Activated CD8-positive, alpha-beta memory T cell treated with anti-CD3 and anti-CD28 coated beads, Interleukin-2, amount 50 U/mL, for 1 hour (primary cell): ENCODE results near the gene ABHD17A.
"Not testable (repeated sequence)": the region's sequence is repeated elsewhere in the genome, so short reads cannot be mapped to it uniquely, and the experiment has no call there.

Experiments used
- DNase-seq: peaks from one replicate; pipeline ENCODE4 v3.0.0-alpha.2; 2020; ENCODE audit errors: extremely low read depth

Gene ABHD17A

GRCh38 chr19:1881393-1882088 lies 3.8 kb downstream of the ABHD17A start:
- not testable (repeated sequence) for DNase-seq

DNA sequence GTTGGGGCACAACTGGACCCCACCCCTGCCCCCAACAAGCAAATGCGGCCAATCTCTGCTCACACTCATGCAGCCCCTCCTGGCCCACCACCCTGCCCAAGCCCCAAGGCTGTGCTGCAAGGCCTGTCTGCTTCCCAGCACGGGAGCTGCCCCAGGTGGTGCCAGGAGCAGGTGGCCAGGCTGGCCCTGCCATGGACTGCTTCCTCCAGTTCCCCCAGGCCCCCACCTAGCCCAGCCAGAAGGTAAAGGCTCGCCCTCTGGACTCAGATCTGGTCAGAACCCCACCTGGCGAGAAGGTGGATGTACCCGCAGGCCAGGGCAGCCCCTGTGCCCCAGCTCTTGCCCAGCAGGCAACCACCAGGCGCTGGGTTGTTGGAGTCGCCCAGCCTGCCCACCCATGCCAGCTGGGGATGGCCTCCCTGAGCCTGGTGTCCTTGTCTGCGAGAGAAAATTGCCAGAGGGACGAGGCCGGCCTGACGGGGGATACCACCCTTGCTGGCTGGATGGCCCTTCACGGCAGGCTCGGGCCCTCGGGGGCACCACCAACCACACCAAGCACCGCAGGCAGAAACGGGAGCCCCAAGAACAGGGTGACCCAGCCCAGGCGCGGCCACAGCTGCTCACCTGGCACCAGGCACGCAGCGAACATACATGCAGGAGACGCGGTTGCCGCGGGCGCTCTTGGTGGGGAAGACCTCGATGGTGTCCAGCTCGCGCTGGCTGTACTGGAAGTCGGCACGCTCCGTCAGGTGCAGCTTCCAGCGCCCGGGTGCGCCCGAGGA lies 4.5 kb downstream of the ABHD17A start:
- no peak for DNase-seq

- DNase-seq, result not testable (repeated sequence)
Measured at GRCh38 chr19:1879982-1880381, 5.3 kb downstream of the ABHD17A start.

DNA sequence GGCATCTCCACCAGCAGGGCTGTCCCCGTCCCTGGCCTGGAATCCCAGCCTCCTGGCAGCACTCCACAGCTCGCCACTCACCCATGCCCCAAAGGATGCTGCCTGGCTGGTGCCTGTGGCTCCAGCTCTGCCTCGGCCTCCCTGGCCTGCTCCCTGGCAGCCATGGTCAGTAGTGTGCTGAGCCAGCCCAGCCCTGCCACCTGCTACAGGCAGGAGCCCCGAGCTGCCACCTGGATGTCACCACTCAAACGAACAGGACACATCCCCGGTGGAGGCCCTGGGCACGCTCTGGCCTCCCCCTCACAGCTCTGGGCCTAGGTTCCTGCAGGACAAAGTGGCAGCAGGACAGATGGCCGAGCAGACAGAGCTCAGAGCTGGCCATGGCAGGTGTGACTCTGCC lies 6.7 kb downstream of the ABHD17A start:
- DNase-seq, result not testable (repeated sequence)

DNA sequence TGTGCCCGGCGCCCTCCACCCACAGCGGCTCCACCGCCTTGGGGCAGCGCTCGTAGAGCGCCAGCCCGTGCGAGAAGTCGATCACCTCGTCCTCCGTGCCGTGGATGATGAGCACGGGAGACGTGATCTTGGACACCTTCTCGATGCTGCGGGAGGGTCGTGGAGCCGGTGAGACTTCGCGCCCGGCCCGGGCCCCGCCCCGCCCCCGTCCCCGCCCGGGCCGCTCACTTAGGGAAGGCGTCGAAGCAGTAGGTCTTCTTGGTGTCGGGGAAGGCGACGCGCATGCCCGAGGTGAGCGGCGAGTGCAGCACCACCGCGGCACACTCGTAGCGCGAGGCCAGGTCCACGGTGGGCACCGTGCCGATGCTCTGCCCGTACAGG lies 8.0 kb downstream of the ABHD17A start:
- not testable (repeated sequence) for DNase-seq

DNA sequence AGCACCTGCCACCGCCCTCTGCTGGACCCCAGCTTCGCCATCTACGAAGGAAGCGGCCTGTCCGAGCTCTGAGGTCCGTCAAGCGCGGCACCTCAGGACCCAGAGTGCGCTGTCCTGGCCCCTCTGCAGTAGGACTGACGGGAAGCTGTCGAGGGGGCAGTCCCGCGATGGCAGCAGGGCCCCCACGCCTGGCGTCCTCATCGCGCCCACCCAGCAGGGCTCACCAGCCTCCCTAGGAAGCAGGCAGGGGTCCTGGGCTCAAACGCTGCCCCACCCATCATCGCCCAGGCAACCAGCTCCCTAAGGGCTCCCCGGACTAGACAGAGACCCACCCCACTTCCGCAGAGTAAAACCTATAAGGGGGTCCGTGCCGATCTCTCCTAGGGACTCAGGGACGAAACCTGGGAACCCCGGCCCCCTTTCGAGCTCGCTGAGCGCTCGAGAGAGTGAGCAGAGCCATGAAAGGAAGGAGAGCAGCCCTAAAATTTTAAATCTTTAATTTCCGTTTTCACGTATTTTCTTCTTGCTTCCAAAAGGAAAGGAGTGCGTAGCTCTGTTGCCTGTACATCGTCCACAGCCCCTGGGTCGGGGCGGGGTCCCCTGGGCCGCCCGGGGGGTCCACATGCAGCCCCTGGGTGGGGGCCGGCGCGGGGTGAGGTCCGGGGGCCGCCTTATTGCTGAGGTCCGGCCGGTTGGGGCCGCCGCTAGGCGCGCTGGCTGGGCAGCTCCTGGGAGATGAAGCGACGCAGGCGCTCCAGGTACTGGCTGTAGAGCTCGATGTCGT lies 8.6 kb downstream of the ABHD17A start:
- DNase-seq, result not testable (repeated sequence)

GRCh38 chr19:1875646-1876495 lies 9.4 kb downstream of the ABHD17A start:
- peak; percentile 55 for DNase-seq

DNA sequence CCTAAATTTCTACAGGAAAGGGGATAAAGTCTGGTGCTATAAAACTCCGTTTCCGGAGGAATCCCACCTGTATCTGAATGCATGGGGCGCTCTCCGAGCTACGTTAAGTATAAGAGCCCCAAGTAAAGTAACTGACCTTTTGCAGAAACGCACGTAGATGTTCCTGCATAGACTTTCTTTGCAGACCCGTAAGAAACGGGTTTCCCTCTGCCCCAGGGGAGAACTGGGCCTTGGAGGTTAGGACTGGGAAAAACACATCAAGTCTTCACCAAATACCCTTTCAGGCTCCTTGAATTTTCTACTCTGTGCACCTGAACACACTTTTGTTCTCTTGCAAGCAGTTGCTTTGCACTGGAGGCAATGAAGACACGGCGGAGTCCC lies 10.0 kb downstream of the ABHD17A start:
- DNase-seq, result not testable (repeated sequence)

- no peak for DNase-seq
Measured at GRCh38 chr19:1874554-1875185, 10.6 kb downstream of the ABHD17A start.

DNA sequence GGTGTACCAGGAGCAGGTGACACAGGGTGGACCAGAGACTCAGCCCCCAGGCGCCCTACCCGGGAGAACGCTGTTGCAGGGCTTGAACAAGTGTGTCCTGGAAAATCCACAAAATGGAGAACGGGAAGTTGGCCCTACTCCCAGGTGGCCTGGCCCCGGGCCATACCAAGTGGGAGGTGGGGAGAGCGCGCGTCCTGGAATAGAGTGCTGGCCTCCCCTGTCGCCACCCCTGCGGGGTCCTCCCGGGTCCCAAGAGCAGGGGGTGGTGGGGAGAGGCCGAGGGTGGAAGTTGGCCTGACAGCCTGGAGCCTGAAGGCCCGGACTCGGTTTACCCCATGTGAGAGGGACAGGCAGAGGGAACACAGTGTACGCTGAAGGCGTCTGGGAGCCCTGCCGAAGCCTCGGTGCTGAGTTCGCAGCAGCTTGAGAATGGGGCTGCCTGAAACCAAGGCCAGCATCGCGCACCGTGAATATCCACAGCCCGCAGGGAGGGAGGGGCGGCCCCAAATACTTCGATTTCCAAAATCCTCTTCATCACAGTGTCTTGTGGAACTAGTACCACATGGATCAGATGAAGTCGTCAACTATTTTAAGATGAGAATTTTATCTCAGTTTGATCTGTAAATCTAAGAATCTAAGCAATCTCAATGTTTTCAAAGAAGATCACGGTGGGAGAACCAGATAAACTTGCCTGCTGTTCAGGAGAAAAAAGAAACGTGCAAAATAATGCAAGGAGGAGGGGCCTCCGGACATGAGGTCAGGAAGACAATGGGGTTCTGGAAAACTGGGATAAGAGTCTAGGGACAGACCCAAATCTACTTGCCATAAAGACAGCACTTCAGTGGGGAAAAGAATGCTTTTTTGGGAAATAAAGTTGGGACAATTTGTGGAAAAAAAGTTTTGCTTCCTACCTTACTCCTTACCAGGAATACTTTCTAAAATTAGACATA lies 11.5 kb downstream of the ABHD17A start:
- DNase-seq, result no peak

DNA sequence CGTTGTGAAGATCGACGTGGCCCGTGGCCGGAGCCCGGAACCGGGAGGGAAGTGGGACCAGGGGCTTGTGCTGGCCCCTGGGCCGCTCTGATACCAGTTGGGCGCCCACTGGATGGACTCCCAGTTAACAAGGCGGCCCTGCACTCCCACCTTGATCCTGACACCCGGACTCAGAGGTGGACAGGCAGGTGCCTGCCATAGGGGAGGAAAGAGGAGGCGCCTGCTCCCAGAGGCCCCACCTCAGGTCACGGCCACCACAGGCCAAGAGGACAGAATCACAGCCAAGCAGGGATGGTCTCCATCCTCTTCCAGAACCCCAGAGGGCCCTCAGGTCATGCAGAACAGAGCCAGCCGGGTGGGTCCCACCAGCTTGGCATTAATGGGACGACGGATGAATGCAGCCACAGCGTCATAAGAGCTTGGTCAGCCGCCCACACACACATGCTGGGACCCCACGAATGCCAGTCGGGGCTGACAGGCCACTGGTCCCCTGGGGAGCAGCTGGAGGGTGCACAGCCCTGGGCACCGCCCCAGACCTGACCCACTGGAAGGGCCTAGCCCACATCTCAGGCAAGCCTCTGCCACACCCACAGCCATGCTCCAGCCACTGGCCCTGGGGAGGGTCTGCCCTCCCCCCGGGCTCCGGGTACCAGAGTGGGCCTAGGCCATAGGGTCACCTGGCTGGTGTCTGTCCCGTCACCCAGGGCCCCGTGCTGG lies 12.3 kb downstream of the ABHD17A start:
- DNase-seq, result no peak

GRCh38 chr19:1871630-1872029 lies 13.7 kb downstream of the ABHD17A start:
- DNase-seq, result no peak

GRCh38 chr19:1871140-1871597 lies 14.1 kb downstream of the ABHD17A start:
- no peak for DNase-seq

DNA sequence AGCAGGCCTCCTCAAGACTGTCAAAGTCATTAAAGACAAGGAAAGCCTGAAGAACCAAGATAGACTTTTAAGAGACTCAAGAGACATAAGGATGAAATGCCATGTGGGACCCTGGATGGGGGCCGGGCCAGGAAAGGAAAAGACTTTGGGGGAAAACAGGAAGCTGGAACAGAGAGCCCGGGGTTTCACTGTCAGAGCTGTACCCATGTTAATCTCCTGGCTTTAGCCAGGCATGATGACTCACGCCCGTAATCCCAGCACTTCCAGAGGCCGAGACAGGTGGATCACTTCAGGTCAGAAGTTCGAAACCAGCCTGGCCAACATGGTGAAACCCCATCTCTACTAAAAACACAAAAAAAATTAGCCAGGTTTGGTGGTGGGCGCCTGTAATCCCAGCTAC lies 16.3 kb downstream of the ABHD17A start:
- no peak for DNase-seq

DNA sequence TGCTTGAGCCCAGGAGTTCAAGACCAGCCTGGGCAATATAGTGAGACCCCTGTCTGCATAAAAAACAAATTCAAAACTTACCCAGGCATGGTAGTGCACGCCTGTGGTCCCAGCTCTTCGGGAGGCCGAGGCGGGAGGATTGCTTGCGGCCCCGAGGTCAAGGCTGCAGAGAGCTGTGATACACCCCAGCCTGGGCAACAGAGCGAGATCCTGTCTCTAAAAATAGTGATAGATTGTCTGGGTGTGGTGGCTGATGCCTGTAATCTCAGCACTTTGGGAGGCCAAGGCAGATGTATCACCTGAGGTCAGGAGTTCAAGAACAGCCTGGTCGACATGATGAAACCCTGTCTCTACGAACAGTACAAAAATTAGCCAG lies 18.0 kb downstream of the ABHD17A start:
- no peak for DNase-seq

- no peak for DNase-seq
Measured at GRCh38 chr19:1866693-1867348, 18.5 kb downstream of the ABHD17A start.

- no peak for DNase-seq
Measured at GRCh38 chr19:1865172-1866010, 19.9 kb downstream of the ABHD17A start.
